SJSA1 (cell line): ENCODE measurements around the gene ZFP91. TPM values are rescaled to one million over a fixed set of nuclear protein-coding genes. Genes with fewer than 3 reads are reported as not detected.

Experiments used
- DNase-seq, 2 experiments: peaks; one replicate each; pipeline ENCODE4 v3.0.0-alpha.2; 2015 to 2020; ENCODE audit warnings: low spot score in 2 of 2, low read depth in 1 of 2
- H3K27ac ChIP-seq: fragments of 250-450 bp; sonication (Bioruptor Pico); 2 replicates; pipeline ENCODE4 v1.5.1; 2020; ENCODE audit warnings: mild to moderate bottlenecking, moderate library complexity
- H3K27me3 ChIP-seq: fragments of 250-450 bp; sonication (Bioruptor Pico); replicated peaks from 2 replicates; pipeline ENCODE4 v1.5.1; 2020; ENCODE audit warnings: mild to moderate bottlenecking, moderate library complexity
- H3K36me3 ChIP-seq: fragments of 250-450 bp; sonication (Bioruptor Pico); 2 replicates; pipeline ENCODE4 v1.5.1; 2020; ENCODE audit warnings: mild to moderate bottlenecking
- H3K4me1 ChIP-seq: fragments of 250-450 bp; sonication (Bioruptor Pico); replicated peaks from 2 replicates; pipeline ENCODE4 v1.6.1; 2021; ENCODE audit warnings: mild to moderate bottlenecking
- H3K4me3 ChIP-seq: fragments of 250-450 bp; sonication (Bioruptor Pico); 2 replicates; pipeline ENCODE4 v1.5.1; 2020; ENCODE audit warnings: mild to moderate bottlenecking
- H3K9me3 ChIP-seq: fragments of 250-450 bp; sonication (Bioruptor Pico); replicated peaks from 2 replicates; pipeline ENCODE4 v1.5.1; 2020; ENCODE audit warnings: mild to moderate bottlenecking
- total RNA-seq: library from RNA; depleted of rRNA; stranded (reverse); fragments of >200 nt; shearing (Covaris generic); gene quantifications from 2 replicates; pipeline ENCODE4 v1.2.3, GENCODE V29; 2014

The ZFP91 gene
- total RNA-seq, 1 experiment from 2014 or later = 83.8 TPM

- H3K36me3 ChIP-seq = peaks cover 43% of the 10 kb centered on the region
- no peak for DNase-seq
Measured at GRCh38 chr11:58597486-58598144, 18.8 kb downstream of the ZFP91 start.

DNA sequence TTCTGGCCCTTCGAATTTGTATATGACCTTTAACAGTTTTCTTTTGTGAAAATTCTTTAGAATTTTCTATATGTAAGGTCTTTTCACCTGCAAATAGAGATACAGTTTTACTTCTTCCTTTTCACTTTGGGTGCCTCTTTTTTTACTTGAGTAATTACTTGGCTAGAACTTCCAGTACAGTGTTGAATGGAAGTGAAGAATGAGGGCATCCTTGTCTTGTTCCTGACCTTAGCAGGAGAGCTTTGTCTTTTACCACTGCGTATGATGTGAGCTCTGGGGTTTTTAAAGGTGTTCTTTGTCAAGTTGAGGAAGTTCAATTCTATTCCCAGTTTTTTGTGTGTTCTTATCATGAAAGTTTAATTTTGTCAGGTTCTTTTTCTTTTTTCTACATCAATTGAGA is 21.6 kb downstream of the ZFP91 start:
- H3K27me3 ChIP-seq = no peaks in the 10 kb centered on the region
- H3K36me3 ChIP-seq = peaks cover 31% of the 10 kb centered on the region
- no peaks in the 10 kb centered on the region for H3K9me3 ChIP-seq
- H3K27ac ChIP-seq = no peak overlapping the region
- H3K4me3 ChIP-seq = no peak overlapping the region
- H3K4me1 ChIP-seq = no peaks in the 10 kb centered on the region
- no peak for DNase-seq

More at GRCh38 chr11:58597486-58598144, 18.8 kb downstream of the ZFP91 start:
- no peaks in the 10 kb centered on the region for H3K27me3 ChIP-seq
- H3K4me1 ChIP-seq = peaks cover 9% of the 10 kb centered on the region
- no peaks in the 10 kb centered on the region for H3K9me3 ChIP-seq
- H3K4me3 ChIP-seq = no peak overlapping the region
- no peak overlapping the region for H3K27ac ChIP-seq

- no peak overlapping the region for H3K27ac ChIP-seq
- no peaks in the 10 kb centered on the region for H3K4me1 ChIP-seq
- H3K9me3 ChIP-seq = no peaks in the 10 kb centered on the region
- no peaks in the 10 kb centered on the region for H3K27me3 ChIP-seq
- H3K36me3 ChIP-seq = peaks cover 26% of the 10 kb centered on the region
- H3K4me3 ChIP-seq = no peak overlapping the region
- DNase-seq = no peak
Measured at GRCh38 chr11:58606930-58607714, 28.3 kb downstream of the ZFP91 start.

DNA sequence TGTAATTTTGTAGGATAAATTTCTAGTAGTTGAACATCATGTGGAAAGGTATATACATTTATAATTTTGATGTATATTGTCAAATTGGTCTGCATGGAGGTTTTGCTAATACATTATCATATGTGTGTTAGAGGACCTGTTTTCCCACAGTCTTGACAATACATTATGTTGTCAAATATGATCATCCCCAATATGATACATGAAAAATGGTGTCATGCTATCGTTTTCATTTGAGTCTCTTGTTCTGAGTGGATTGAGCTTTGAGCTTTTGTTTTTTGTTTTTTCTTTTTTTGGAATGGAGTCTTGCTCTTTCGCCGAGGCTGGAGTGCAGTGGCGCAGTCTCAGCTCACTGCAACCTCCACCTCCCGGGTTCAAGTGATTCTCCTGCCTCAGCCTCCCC is 29.5 kb downstream of the ZFP91 start:
- peaks cover 36% of the 10 kb centered on the region for H3K36me3 ChIP-seq
- H3K4me1 ChIP-seq = no peaks in the 10 kb centered on the region
- DNase-seq = no peak

GRCh38 chr11:58609723-58610122 is 30.9 kb downstream of the ZFP91 start:
- no peaks in the 10 kb centered on the region for H3K9me3 ChIP-seq
- no peaks in the 10 kb centered on the region for H3K4me1 ChIP-seq
- DNase-seq = no peak
- peaks cover 50% of the 10 kb centered on the region for H3K36me3 ChIP-seq
- no peak overlapping the region for H3K4me3 ChIP-seq
- no peaks in the 10 kb centered on the region for H3K27me3 ChIP-seq
- H3K27ac ChIP-seq = no peak overlapping the region

More for the DNA sequence above, 29.5 kb downstream of the ZFP91 start:
- Histone ChIP-seq H3K4me3 (no peak overlapping the region), H3K9me3 (no peaks in the 10 kb centered on the region), H3K27me3 (no peaks in the 10 kb centered on the region), H3K27ac (no peak overlapping the region)

GRCh38 chr11:58613228-58613627 is 34.4 kb downstream of the ZFP91 start:
- no peaks in the 10 kb centered on the region for H3K9me3 ChIP-seq
- H3K36me3 ChIP-seq = peaks cover 80% of the 10 kb centered on the region
- H3K4me3 ChIP-seq = no peak overlapping the region
- no peak for DNase-seq
- no peak overlapping the region for H3K27ac ChIP-seq
- H3K27me3 ChIP-seq = no peaks in the 10 kb centered on the region
- peaks cover 13% of the 10 kb centered on the region for H3K4me1 ChIP-seq

DNA sequence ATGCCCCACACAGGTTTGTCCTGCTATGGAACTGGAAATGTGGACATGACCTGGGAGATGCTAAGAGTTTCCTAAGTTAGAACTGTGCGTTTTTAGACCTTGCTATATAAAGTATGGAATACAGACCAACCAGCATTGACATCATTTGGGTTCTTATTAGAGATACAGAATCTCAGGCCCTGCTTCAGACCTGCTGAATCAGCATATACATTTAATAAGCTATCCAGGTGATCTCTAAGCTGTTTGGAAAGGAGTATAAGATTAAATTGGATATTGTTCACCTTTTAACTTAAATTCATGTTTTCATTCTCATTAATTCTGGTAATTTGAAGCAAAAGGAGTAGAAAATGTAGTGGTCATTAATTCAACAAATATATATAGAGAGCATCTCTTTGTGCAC is 36.7 kb downstream of the ZFP91 start:
- Histone ChIP-seq H3K4me1 (peaks cover 13% of the 10 kb centered on the region), H3K9me3 (no peaks in the 10 kb centered on the region), H3K27ac (no peak overlapping the region), H3K4me3 (no peak overlapping the region), H3K36me3 (peaks cover 95% of the 10 kb centered on the region), H3K27me3 (no peaks in the 10 kb centered on the region)
- DNase-seq = no peak

DNA sequence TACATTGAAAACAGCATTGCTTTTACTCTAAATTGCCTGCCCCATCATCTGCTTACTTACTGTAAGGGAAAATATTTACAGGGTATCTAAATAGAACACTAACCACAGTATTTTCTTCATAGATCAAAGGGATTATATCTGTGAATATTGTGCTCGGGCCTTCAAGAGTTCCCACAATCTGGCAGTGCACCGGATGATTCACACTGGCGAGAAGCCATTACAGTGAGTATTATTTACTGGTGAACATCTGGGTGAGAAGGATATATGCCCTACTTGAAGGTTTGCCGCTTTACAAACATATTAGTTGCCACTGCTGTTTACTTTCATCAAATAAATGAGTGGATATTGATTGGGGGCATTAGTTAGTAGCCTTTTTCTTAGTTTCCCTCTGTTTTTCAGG is 37.7 kb downstream of the ZFP91 start:
- H3K4me3 ChIP-seq = no peak overlapping the region
- no peak overlapping the region for H3K27ac ChIP-seq
- DNase-seq = peak; percentile 69 to 76
- peaks cover 13% of the 10 kb centered on the region for H3K4me1 ChIP-seq
- H3K36me3 ChIP-seq = peaks cover 93% of the 10 kb centered on the region
- H3K9me3 ChIP-seq = no peaks in the 10 kb centered on the region
- H3K27me3 ChIP-seq = no peaks in the 10 kb centered on the region

- Histone ChIP-seq H3K36me3 (peaks cover 91% of the 10 kb centered on the region), H3K9me3 (no peaks in the 10 kb centered on the region), H3K27me3 (no peaks in the 10 kb centered on the region), H3K4me1 (peaks cover 13% of the 10 kb centered on the region), H3K27ac (no peak overlapping the region), H3K4me3 (no peak overlapping the region)
- DNase-seq = no peak
Measured at GRCh38 chr11:58617976-58618557, 39.2 kb downstream of the ZFP91 start.

GRCh38 chr11:58621586-58622262 is 42.9 kb downstream of the ZFP91 start:
- Histone ChIP-seq H3K9me3 (no peaks in the 10 kb centered on the region), H3K4me3 (no peak overlapping the region), H3K27me3 (no peaks in the 10 kb centered on the region), H3K36me3 (peaks cover 95% of the 10 kb centered on the region), H3K27ac (no peak overlapping the region), H3K4me1 (peaks cover 10% of the 10 kb centered on the region)
- DNase-seq = no peak

GRCh38 chr11:58622344-58622743 is 43.5 kb downstream of the ZFP91 start, which contains the start of gene CNTF:
Gene CNTF, plus strand, starts transcription at chr11:58622665. Its CDS starts 88 bp downstream, at chr11:58622753.
- H3K36me3 ChIP-seq = peaks cover 94% of the 10 kb centered on the region
- no peak within 1 kb of the TSS for H3K4me3 ChIP-seq
- no peaks in the 10 kb centered on the region for H3K9me3 ChIP-seq
- H3K27me3 ChIP-seq = no peaks in the 10 kb centered on the region
- no peak for DNase-seq
- H3K27ac ChIP-seq = no peak within 1 kb of the TSS
- peaks cover 13% of the 10 kb centered on the region for H3K4me1 ChIP-seq

DNA sequence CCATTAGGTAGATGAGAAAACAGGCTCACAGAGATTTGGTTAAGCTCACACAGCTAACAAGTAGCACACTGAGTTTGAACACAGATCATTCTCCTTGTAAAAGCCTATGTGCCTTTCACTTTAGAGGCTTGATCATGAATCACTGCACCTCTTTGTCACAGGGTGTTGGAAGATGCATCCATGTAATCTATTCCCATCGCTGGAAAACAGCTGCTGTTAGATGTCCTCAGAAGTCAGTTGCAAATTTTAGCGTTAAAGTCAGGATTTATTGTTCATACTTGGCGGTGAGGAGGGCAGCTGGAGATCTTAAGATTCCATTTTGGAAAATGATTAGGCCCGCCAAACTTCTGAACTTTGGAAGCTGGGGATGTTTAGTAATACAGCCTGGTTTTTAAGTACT is 46.2 kb downstream of the ZFP91 start:
- H3K4me3 ChIP-seq = no peak overlapping the region
- H3K4me1 ChIP-seq = peaks cover 25% of the 10 kb centered on the region
- H3K9me3 ChIP-seq = no peaks in the 10 kb centered on the region
- peaks cover 67% of the 10 kb centered on the region for H3K36me3 ChIP-seq
- H3K27ac ChIP-seq = no peak overlapping the region
- H3K27me3 ChIP-seq = no peaks in the 10 kb centered on the region
- DNase-seq = no peak

DNA sequence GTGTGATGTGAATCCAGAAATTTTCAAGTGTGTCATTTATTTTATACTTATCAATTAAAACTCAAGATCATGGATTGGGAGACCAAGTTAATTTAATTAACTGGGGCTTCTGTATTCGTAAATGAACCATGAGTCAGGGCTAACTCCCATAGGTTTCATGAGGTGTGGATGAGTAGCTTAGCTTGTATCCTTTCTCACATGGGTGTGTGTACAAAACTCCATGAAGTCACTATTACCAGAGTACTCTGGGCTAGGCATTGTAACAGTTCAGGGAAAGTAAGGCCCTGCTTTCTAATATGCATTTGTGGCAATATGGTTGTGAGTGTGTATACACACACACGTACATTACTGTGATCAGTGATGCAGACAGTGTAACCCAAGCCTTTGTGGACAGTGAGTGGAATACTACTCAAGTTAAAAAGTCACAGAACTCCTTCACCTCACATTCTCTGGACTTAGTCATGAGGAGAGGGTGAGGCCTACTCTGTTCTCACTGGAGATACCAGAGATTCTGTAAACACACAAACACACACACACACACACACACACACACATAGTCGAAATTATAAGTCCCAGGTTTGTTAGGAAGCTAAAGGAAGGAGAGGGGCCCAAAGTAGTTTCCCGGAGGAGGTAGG is 47.1 kb downstream of the ZFP91 start:
- Histone ChIP-seq H3K27ac (0 out of 2 replicates have a peak overlapping the region, but pooled peaks have one; percentile 14), H3K4me3 (no peak overlapping the region), H3K4me1 (peaks cover 25% of the 10 kb centered on the region), H3K9me3 (no peaks in the 10 kb centered on the region), H3K27me3 (no peaks in the 10 kb centered on the region), H3K36me3 (peaks cover 58% of the 10 kb centered on the region)
- DNase-seq = no peak
